OCI-LY1 (cell line): ENCODE measurements around the gene PRSS22.
"Not testable (repeated sequence)": the region's sequence is repeated elsewhere in the genome, so short reads cannot be mapped to it uniquely, and the experiment has no call there.

Source experiments
- H2AFZ ChIP-seq: fragments of 200-600 bp; sonication (generic), shearing (Covaris generic); 2 replicates; pipeline ENCODE4 v1.6.0; 2014; ENCODE audit warnings: antibody characterized with exemption, mild to moderate bottlenecking, low read length
- H3F3A ChIP-seq: fragments of 200-600 bp; sonication (generic), shearing (Covaris generic); 2 replicates; pipeline ENCODE4 v1.6.0; 2014; ENCODE audit warnings: mild to moderate bottlenecking, antibody characterized with exemption, low read length, moderate library complexity; ENCODE audit not compliant: insufficient read depth
- H3K27ac ChIP-seq: fragments of 200-600 bp; sonication (generic); 2 replicates; pipeline ENCODE4 v1.5.1; 2014; ENCODE audit warnings: low read length, mixed run types, mild to moderate bottlenecking, low read depth; ENCODE audit not compliant: poor library complexity, severe bottlenecking
- H3K27me3 ChIP-seq: fragments of 200-600 bp; sonication (generic); 2 replicates; pipeline ENCODE4 v1.6.0; 2014; ENCODE audit warnings: antibody characterized with exemption, mild to moderate bottlenecking, low read length, moderate library complexity; ENCODE audit not compliant: insufficient read depth
- H3K36me3 ChIP-seq: fragments of 200-600 bp; sonication (generic); 2 replicates; pipeline ENCODE4 v1.6.1; 2014; ENCODE audit warnings: mild to moderate bottlenecking, antibody characterized with exemption, low read length, moderate library complexity, mixed read lengths; ENCODE audit not compliant: insufficient read depth
- H3K4me1 ChIP-seq: fragments of 200-600 bp; sonication (generic); 2 replicates; pipeline ENCODE4 v1.5.1; 2014; ENCODE audit warnings: mild to moderate bottlenecking, low read length, moderate library complexity; ENCODE audit not compliant: insufficient read depth, severe bottlenecking
- H3K4me2 ChIP-seq: fragments of 200-600 bp; sonication (generic), shearing (Covaris generic); 2 replicates; pipeline ENCODE4 v1.6.1; 2014; ENCODE audit warnings: low read length
- H3K4me3 ChIP-seq: fragments of 200-600 bp; sonication (generic); 2 replicates; pipeline ENCODE4 v1.5.1; 2014; ENCODE audit warnings: low read length, low read depth, mild to moderate bottlenecking, mixed read lengths; ENCODE audit not compliant: poor library complexity, severe bottlenecking
- H3K79me2 ChIP-seq: fragments of 200-600 bp; shearing (Covaris generic); 2 replicates; pipeline ENCODE4 v1.6.1; 2016; ENCODE audit warnings: mixed run types, low read length, mixed read lengths; ENCODE audit not compliant: insufficient read depth
- H3K9ac ChIP-seq: fragments of 200-600 bp; sonication (generic), shearing (Covaris generic); 2 replicates; pipeline ENCODE4 v1.6.1; 2014; ENCODE audit warnings: mild to moderate bottlenecking, low read length, mixed read lengths
- H3K9me2 ChIP-seq: fragments of 200-600 bp; sonication (generic), shearing (Covaris generic); 2 replicates; pipeline ENCODE4 v1.6.1; 2014; ENCODE audit warnings: low read depth, mild to moderate bottlenecking, low read length, mixed read lengths
- H3K9me3 ChIP-seq: fragments of 200-600 bp; shearing (Covaris generic); 2 replicates; pipeline ENCODE4 v1.6.1; 2014; ENCODE audit warnings: low read length, mixed read lengths
- H4K20me1 ChIP-seq: fragments of 200-600 bp; sonication (generic), shearing (Covaris generic); 2 replicates; pipeline ENCODE4 v1.6.0; 2016; ENCODE audit warnings: mild to moderate bottlenecking, low read length; ENCODE audit not compliant: insufficient read depth
- CTCF ChIP-seq: fragments of 200-600 bp; sonication (generic), shearing (Covaris generic); IDR thresholded peaks from 2 replicates; pipeline ENCODE4 v1.5.1; 2017; ENCODE audit warnings: mild to moderate bottlenecking, antibody characterized with exemption, low read length, moderate library complexity, mixed read lengths
- EZH2 ChIP-seq: fragments of 200-600 bp; sonication (generic), shearing (Covaris generic); IDR thresholded peaks from 2 replicates; pipeline ENCODE4 v1.8.0; 2017; ENCODE audit warnings: borderline replicate concordance, mixed run types, mild to moderate bottlenecking, antibody characterized with exemption, low read length, moderate library complexity, mixed read lengths

Gene PRSS22

GRCh38 chr16:2857451-2858244 is at the start of gene PRSS22:
TSS of gene PRSS22 (minus strand) at chr16:2858170. CDS start at chr16:2858104, 66 bp downstream.
- Histone ChIP-seq H3K4me3 (no peak within 1 kb of the TSS), H3K4me2 (no peak within 1 kb of the TSS), H3F3A (no peaks in the 10 kb centered on the region), H3K9me3 (no peaks in the 10 kb centered on the region), H4K20me1 (no peaks in the 10 kb centered on the region), H3K27me3 (no peaks in the 10 kb centered on the region; the same call in 1 of the 2 replicates), H3K27ac (no peak within 1 kb of the TSS), H3K36me3 (no peaks in the 10 kb centered on the region), H3K79me2 (no peaks in the 10 kb centered on the region), H3K9ac (no peak within 1 kb of the TSS), H3K9me2 (no peaks in the 10 kb centered on the region), H2AFZ (no peak within 1 kb of the TSS), H3K4me1 (no peaks in the 10 kb centered on the region)
- TF ChIP-seq EZH2: no peak
- no peak for TF ChIP-seq CTCF

- H3K9me3 ChIP-seq, H3K4me3 ChIP-seq, H3K9ac ChIP-seq, H3K9me2 ChIP-seq, H3K27ac ChIP-seq, H3K27me3 ChIP-seq, H3K79me2 ChIP-seq, H3K36me3 ChIP-seq, H2AFZ ChIP-seq, H4K20me1 ChIP-seq, H3F3A ChIP-seq: not testable (repeated sequence)
- TF ChIP-seq CTCF: peak; percentile 41
- H3K4me1 ChIP-seq: peaks cover 14% of the 10 kb centered on the region
- H3K4me2 ChIP-seq: 0 out of 2 replicates have a peak overlapping the region, but pooled peaks have one; percentile 17
These were observed 49.2 kb upstream of the PRSS22 start for GRCh38 chr16:2907084-2907753.

DNA sequence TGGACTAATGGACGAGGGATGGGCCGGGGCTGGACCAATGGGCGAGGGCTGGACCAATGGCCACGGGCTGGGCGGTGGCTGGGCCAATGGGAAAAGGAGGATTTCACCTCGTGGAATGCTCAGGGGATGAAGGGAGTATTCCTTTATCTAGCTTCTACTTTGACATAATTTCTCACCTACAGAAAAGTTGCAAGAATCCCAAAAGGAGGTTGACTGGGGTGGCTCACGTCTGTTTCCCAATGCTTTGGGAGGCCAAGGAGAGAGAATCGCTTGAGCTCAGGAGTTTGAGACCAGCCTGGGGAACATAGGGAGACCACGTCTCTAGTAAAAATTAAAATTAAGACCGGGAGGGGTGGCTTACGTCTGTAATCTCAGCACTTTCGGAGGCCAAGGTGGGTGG is 48.0 kb upstream of the PRSS22 start:
- Histone ChIP-seq H3K27ac (no peak overlapping the region), H3K4me2 (peak overlapping the region; percentile 41), H3K9me3 (no peaks in the 10 kb centered on the region), H3K9me2 (no peaks in the 10 kb centered on the region), H2AFZ (no peak overlapping the region), H3K4me1 (peaks cover 10% of the 10 kb centered on the region), H3K79me2 (no peaks in the 10 kb centered on the region), H3K4me3 (peak overlapping the region; percentile 26), H4K20me1 (no peaks in the 10 kb centered on the region), H3F3A (peaks cover 6% of the 10 kb centered on the region; the same call in 1 of the 2 replicates), H3K36me3 (no peaks in the 10 kb centered on the region), H3K9ac (no peak overlapping the region), H3K27me3 (no peaks in the 10 kb centered on the region)
- no peak for TF ChIP-seq CTCF
- no peak for TF ChIP-seq EZH2
